ENCODE measurements around the gene CLPSL1. TPM values are rescaled to one million over a fixed set of nuclear protein-coding genes. Genes with fewer than 3 reads are reported as not detected.

Gene CLPSL1
- total RNA-seq, 3 donors from 2014 or later (not counting 1 experiment from before 2014, with no cell fraction given): not detected

DNA sequence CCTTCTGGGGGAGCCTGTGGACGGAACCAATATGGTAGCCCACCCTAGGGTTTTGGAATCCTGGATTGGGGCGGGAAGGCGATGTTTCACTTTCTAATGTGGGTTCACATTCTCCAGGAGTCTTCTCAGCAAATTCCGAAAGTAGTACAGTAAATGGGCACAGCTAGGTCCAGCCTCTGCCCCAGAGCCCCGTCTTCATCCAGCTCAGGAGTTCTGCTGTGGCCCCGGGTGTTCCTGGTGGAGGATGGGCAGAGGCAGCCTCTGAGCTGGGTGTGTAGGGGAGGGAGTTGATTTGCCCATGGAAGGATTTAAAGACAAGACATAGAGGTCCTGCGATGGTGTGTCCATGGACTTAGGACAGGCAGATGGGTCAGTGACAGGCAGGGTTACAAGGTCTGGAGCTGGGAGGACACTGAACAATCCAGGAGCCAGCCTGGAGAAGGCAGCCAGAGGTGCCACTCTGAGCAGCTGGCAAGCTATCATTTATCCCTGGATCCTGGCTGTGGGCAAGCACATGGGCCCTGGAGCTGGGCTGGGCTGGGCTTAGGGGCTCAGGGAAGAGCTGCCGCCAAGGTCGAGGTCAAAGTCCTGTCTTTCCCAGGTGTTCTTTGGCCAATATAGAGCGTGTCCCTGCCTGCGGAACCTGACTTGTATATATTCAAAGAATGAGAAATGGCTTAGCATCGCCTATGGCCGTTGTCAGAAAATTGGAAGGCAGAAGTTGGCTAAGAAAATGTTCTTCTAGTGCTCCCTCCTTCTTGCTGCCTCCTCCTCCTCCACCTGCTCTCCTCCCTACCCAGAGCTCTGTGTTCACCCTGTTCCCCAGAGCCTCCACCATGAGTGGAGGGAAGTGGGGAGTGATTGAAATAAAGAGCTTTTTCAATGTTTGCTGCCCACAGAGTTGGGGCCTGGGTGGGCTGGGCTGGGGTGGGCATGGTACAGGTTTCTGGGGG, 6.7 kb downstream of the CLPSL1 start:
- H3K27ac ChIP-seq (ENCODE audit: low read length): no peak overlapping the region
- H3K4me1 ChIP-seq (ENCODE audit: control insufficient read depth, insufficient read depth, low read length): no peaks in the 10 kb centered on the region
- intact Hi-C loops (cut with micrococcal nuclease): loop anchor here (1.0 kb wide), 1 partner anchor 11 kb away; no protein-coding TSS in a partner anchor
- DNase-seq (no peak), ATAC-seq (no peak)
- TF ChIP-seq, protein P1, sequence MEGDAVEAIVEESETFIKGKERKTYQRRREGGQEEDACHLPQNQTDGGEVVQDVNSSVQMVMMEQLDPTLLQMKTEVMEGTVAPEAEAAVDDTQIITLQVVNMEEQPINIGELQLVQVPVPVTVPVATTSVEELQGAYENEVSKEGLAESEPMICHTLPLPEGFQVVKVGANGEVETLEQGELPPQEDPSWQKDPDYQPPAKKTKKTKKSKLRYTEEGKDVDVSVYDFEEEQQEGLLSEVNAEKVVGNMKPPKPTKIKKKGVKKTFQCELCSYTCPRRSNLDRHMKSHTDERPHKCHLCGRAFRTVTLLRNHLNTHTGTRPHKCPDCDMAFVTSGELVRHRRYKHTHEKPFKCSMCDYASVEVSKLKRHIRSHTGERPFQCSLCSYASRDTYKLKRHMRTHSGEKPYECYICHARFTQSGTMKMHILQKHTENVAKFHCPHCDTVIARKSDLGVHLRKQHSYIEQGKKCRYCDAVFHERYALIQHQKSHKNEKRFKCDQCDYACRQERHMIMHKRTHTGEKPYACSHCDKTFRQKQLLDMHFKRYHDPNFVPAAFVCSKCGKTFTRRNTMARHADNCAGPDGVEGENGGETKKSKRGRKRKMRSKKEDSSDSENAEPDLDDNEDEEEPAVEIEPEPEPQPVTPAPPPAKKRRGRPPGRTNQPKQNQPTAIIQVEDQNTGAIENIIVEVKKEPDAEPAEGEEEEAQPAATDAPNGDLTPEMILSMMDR (IDR thresholded peaks at IDR 0.05): no peak
- H3K4me3 Mint-ChIP-seq: no peak overlapping the region
- no peaks in the 10 kb centered on the region for H3K9me3 ChIP-seq (ENCODE audit: control insufficient read depth, insufficient read depth, low read length)
- H3K36me3 ChIP-seq (ENCODE audit: control insufficient read depth, insufficient read depth, low read length): no peaks in the 10 kb centered on the region
- peaks cover 31 to 37% of the 10 kb centered on the region in 2 donors for H3K27me3 Mint-ChIP-seq (ENCODE audit: low read depth in 2 of 2)
- 88% methylated on average over 13 of the region's 13 CpGs for WGBS (ENCODE audit: insufficient coverage)
- no peaks in the 10 kb centered on the region for H3K4me1 Mint-ChIP-seq
- no peaks in the 10 kb centered on the region for H3K9me3 Mint-ChIP-seq
- H3K36me3 Mint-ChIP-seq: no peaks in the 10 kb centered on the region
- H3K27ac Mint-ChIP-seq: no peak overlapping the region
- peaks cover 11% of the 10 kb centered on the region for H3K27me3 ChIP-seq (ENCODE audit: control insufficient read depth, insufficient read depth, low read length)
- no peak overlapping the region for H3K4me3 ChIP-seq (ENCODE audit: low read length)

DNA sequence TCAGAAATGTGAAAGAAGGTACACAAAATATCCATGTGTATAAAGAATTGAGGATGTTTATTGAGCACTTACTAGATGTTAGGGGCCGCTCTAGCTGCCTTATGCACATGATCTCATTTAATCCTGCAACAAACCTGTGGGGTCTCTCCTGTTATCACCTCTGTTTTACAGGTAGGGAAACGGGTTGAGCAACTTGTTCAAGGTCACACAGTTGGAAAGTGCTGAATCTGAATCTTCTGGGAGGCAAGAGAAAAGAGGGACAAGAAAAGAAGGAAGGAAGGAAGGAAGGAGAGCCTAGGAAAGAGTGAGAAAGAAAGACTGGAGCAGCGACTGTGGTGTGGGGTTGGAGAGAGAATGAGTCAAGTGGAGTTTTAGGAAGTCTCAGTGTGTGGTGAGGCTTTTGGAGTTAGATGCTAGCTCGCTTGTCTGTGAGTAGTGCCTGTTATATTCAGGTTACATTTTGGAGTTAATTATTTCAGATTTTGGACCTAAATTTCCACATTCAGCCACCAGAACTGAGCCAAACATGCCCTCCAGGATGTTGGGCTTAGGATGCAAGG, 7.7 kb downstream of the CLPSL1 start:
- Mint-ChIP-seq H3K4me3 (no peak overlapping the region), H3K36me3 (no peaks in the 10 kb centered on the region), H3K9me3 (no peaks in the 10 kb centered on the region), H3K27ac (no peak overlapping the region), H3K27me3 (ENCODE audit: low read depth in 2 of 2) (peaks cover 34 to 38% of the 10 kb centered on the region in 2 donors), H3K4me1 (no peaks in the 10 kb centered on the region)
- Histone ChIP-seq H3K9me3 (ENCODE audit: control insufficient read depth, insufficient read depth, low read length) (no peaks in the 10 kb centered on the region), H3K4me1 (ENCODE audit: control insufficient read depth, insufficient read depth, low read length) (no peaks in the 10 kb centered on the region), H3K27me3 (ENCODE audit: control insufficient read depth, insufficient read depth, low read length) (peaks cover 11% of the 10 kb centered on the region), H3K4me3 (ENCODE audit: low read length) (no peak overlapping the region), H3K36me3 (ENCODE audit: control insufficient read depth, insufficient read depth, low read length) (no peaks in the 10 kb centered on the region), H3K27ac (ENCODE audit: low read length) (no peak overlapping the region)
- no peak for ATAC-seq
- 62% methylated on average over 4 of the region's 4 CpGs for WGBS (ENCODE audit: insufficient coverage)
- DNase-seq: no peak
- TF ChIP-seq, protein P1 (IDR thresholded peaks at IDR 0.05): no peak
- intact Hi-C loops (cut with micrococcal nuclease): no loop called here

DNA sequence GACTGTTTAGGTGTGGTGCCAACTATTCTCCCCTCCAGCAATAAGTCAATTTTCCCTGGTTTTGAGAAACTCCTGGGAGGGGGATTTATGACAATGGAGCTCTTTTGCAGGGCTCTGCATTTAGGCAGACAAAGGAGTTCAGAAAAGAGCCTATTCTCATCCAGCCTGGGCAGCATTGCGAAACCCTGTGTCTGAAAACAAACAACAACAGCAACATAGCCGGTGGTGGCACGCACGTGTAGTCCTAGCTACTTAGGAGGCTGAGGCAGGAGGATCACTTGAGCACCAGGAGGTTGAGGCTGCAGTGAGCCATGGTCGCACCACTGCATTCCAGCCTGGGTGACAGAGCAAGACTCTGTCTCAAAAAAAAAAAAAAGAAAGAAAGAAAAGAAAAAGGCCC, 9.9 kb downstream of the CLPSL1 start:
- Histone ChIP-seq H3K4me1 (ENCODE audit: control insufficient read depth, insufficient read depth, low read length) (no peaks in the 10 kb centered on the region), H3K27ac (ENCODE audit: low read length) (no peak overlapping the region), H3K36me3 (ENCODE audit: control insufficient read depth, insufficient read depth, low read length) (no peaks in the 10 kb centered on the region), H3K27me3 (ENCODE audit: control insufficient read depth, insufficient read depth, low read length) (peaks cover 11% of the 10 kb centered on the region), H3K4me3 (ENCODE audit: low read length) (no peak overlapping the region), H3K9me3 (ENCODE audit: control insufficient read depth, insufficient read depth, low read length) (no peaks in the 10 kb centered on the region)
- Mint-ChIP-seq H3K36me3 (no peaks in the 10 kb centered on the region), H3K9me3 (no peaks in the 10 kb centered on the region), H3K27ac (no peak overlapping the region), H3K4me1 (no peaks in the 10 kb centered on the region), H3K27me3 (ENCODE audit: low read depth in 2 of 2) (peaks cover 26 to 30% of the 10 kb centered on the region in 2 donors), H3K4me3 (no peak overlapping the region)
- no peak for ATAC-seq
- intact Hi-C loops (cut with micrococcal nuclease): no loop called here
- WGBS (ENCODE audit: insufficient coverage): 86% methylated on average over 5 of the region's 5 CpGs
- DNase-seq: no peak
- TF ChIP-seq, protein P1 (IDR thresholded peaks at IDR 0.05): no peak
